HL-60 (cell line): ENCODE results near the gene OBI1.

Source experiments
- DNase-seq, 2 experiments: peaks; one replicate each; pipeline ENCODE4 v3.0.0-alpha.2; 2010 to 2020; ENCODE audit warnings: low read depth in 1 of 2, low spot score in 1 of 2
- H3K27ac ChIP-seq: fragments of 250-450 bp; sonication (Bioruptor Pico); replicated peaks from 2 replicates; pipeline ENCODE4 v1.5.1; 2020; ENCODE audit warnings: mild to moderate bottlenecking, moderate library complexity
- H3K27me3 ChIP-seq: fragments of 250-450 bp; sonication (Bioruptor Pico); 2 replicates; pipeline ENCODE4 v1.5.1; 2021; ENCODE audit warnings: mild to moderate bottlenecking, moderate library complexity; ENCODE audit not compliant: insufficient read depth, poor library complexity, severe bottlenecking
- H3K4me3 ChIP-seq: replicated peaks from 2 replicates; pipeline ENCODE4 v1.5.1; 2011; ENCODE audit warnings: mild to moderate bottlenecking, control low read depth, low read length; ENCODE audit not compliant: insufficient read depth
- GABPA ChIP-seq: IDR thresholded peaks from 2 replicates; pipeline ENCODE4 v1.6.1; 2012; ENCODE audit warnings: low read depth
- POLR2AphosphoS5 ChIP-seq: IDR thresholded peaks from 2 replicates; pipeline ENCODE4 v1.6.1; 2012; ENCODE audit warnings: low read depth
- SPI1 ChIP-seq: IDR thresholded peaks from 2 replicates; pipeline ENCODE4 v1.6.1; 2012; ENCODE audit warnings: low read depth, mild to moderate bottlenecking, borderline replicate concordance
- TF ChIP-seq, protein P1 (sequence below): IDR thresholded peaks from 2 replicates; pipeline ENCODE4 v1.6.1; 2012; ENCODE audit warnings: low read depth; ENCODE audit not compliant: insufficient replicate concordance
- TF ChIP-seq, protein P2 (sequence below): IDR thresholded peaks from one replicate; pipeline ENCODE4 v1.5.1; 2011; ENCODE audit warnings: low read length, control low read depth, inconsistent platforms; ENCODE audit not compliant: insufficient read depth

The OBI1 gene

DNA sequence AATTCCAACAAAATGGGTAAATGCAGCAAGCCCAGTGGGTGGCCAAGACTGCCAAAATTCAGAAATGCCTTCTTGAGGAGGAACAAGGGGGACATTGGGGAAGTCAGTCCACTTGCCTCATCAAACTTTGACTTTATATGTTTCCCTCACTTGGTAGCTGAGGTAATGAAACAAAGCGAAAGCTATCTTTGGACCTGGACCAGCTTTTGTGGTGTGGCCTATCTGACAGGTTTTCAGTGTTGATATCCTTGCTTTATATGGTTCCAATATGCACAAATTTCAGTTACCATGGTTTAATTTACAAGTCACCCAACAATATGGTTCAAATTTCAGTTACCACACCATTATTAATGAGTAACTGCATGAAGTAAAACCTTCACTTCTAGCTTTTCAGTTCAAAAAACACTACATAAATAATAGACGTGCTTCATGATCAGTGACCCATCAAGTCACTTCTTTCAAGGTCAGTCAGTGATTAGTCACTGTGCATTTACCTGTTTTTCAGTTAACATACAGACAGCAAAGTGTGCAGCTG, 38.0 kb downstream of the OBI1 start:
- DNase-seq: no peak
- no peaks in the 10 kb centered on the region for H3K27me3 ChIP-seq
- H3K4me3 ChIP-seq: no peak overlapping the region
- TF ChIP-seq GABPA (no peak), SPI1 (no peak), POLR2AphosphoS5 (no peak)
- TF ChIP-seq, protein P1, sequence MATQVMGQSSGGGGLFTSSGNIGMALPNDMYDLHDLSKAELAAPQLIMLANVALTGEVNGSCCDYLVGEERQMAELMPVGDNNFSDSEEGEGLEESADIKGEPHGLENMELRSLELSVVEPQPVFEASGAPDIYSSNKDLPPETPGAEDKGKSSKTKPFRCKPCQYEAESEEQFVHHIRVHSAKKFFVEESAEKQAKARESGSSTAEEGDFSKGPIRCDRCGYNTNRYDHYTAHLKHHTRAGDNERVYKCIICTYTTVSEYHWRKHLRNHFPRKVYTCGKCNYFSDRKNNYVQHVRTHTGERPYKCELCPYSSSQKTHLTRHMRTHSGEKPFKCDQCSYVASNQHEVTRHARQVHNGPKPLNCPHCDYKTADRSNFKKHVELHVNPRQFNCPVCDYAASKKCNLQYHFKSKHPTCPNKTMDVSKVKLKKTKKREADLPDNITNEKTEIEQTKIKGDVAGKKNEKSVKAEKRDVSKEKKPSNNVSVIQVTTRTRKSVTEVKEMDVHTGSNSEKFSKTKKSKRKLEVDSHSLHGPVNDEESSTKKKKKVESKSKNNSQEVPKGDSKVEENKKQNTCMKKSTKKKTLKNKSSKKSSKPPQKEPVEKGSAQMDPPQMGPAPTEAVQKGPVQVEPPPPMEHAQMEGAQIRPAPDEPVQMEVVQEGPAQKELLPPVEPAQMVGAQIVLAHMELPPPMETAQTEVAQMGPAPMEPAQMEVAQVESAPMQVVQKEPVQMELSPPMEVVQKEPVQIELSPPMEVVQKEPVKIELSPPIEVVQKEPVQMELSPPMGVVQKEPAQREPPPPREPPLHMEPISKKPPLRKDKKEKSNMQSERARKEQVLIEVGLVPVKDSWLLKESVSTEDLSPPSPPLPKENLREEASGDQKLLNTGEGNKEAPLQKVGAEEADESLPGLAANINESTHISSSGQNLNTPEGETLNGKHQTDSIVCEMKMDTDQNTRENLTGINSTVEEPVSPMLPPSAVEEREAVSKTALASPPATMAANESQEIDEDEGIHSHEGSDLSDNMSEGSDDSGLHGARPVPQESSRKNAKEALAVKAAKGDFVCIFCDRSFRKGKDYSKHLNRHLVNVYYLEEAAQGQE: no peak
- TF ChIP-seq, protein P2, sequence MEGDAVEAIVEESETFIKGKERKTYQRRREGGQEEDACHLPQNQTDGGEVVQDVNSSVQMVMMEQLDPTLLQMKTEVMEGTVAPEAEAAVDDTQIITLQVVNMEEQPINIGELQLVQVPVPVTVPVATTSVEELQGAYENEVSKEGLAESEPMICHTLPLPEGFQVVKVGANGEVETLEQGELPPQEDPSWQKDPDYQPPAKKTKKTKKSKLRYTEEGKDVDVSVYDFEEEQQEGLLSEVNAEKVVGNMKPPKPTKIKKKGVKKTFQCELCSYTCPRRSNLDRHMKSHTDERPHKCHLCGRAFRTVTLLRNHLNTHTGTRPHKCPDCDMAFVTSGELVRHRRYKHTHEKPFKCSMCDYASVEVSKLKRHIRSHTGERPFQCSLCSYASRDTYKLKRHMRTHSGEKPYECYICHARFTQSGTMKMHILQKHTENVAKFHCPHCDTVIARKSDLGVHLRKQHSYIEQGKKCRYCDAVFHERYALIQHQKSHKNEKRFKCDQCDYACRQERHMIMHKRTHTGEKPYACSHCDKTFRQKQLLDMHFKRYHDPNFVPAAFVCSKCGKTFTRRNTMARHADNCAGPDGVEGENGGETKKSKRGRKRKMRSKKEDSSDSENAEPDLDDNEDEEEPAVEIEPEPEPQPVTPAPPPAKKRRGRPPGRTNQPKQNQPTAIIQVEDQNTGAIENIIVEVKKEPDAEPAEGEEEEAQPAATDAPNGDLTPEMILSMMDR: no peak
- H3K27ac ChIP-seq: no peak overlapping the region

DNA sequence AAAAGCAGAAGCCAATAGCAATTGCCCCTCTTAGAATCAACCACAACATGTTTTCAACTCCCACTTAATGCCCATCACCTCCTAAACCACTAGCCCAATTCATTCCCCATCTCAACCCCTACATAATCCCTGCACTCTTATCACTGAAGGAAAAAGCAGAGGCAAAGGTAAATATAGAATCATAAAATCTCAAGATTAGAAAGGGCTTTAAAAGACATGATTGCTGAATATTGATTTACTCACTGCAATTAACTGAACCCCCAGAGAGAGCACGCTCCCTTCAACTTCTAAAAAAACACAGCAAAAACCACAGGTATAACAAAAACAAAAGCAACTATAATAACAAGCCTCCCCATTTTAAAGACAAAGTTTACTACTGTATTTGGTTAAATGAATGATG, 40.5 kb downstream of the OBI1 start:
- no peak overlapping the region for H3K4me3 ChIP-seq
- no peak overlapping the region for H3K27ac ChIP-seq
- no peak for DNase-seq
- H3K27me3 ChIP-seq: no peaks in the 10 kb centered on the region
- TF ChIP-seq POLR2AphosphoS5: no peak
- TF ChIP-seq GABPA: no peak
- TF ChIP-seq, protein P2: no peak
- no peak for TF ChIP-seq SPI1
- TF ChIP-seq, protein P1: no peak

DNA sequence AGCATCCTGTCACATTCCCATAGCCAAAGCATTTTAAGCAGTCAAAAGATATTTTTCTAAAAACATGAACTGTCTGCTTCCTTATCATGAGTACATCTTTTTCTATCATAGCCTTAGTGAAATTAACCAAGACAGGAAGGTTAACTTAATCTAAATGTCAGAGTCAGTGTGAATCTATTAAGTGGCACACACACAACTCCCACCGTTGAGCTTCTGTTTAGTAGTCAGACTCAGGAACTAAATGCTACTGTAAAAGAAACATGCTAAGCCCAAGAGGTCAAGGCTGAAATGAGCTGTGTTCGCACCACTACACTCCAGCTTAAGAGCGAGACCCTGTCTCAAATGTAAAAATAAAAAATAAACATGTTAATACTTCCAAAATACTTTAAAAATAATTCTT, 47.9 kb downstream of the OBI1 start:
- Histone ChIP-seq H3K4me3 (no peak overlapping the region), H3K27ac (no peak overlapping the region), H3K27me3 (peaks cover 47% of the 10 kb centered on the region)
- DNase-seq: no peak
- TF ChIP-seq, protein P1: no peak
- TF ChIP-seq SPI1 (no peak), GABPA (no peak), POLR2AphosphoS5 (no peak)
